ENCODE measurements around the gene DYRK1A.
"Not testable (repeated sequence)": the region's sequence is repeated elsewhere in the genome, so short reads cannot be mapped to it uniquely, and the experiment has no call there.

The DYRK1A gene

DNA sequence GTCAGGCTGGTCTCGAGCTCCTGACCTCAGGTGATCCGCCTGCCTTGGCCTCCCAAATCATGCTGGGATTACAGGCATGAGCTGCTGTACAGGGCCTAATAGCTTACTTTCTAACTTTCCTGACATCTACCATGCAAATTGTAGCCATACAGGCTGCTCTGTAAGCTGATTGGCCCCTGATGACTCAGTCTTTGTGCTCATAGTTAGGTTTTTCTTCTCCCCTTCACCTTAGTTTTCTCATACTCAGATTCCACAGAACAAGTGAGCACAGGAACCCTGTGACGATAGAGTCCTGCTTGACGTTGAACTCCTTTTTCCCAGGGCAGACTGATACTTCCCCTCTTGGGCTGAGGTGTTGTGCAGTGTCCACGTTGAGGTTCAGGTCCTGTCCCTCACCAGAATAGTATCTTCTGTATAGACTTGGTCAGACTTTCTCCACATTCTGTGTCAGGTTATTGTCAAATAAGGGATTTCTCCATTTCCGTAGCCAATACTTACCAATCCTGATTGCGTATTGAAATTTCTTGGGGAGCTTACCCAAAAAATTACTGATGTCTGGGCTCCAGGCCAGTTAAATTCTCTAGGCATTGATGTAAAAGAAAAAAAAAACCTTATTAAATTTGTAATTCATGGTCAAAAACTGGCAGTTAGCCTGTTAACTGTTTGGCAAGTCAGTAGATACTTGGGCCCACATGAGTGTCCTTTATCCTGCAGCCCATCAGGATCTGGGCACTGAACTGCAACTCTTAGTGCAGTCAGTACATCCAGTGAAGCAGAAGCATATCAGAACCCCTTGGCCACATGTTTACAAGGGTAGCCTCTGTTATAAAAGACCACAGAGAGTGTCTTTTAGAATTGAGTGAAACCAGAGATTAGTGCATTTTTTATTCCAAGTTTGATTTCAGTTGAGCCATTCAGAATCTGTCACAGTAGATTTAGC, 118.2 kb downstream of the DYRK1A start:
- DNase-seq (ENCODE audit: low spot score), result no peak

DNA sequence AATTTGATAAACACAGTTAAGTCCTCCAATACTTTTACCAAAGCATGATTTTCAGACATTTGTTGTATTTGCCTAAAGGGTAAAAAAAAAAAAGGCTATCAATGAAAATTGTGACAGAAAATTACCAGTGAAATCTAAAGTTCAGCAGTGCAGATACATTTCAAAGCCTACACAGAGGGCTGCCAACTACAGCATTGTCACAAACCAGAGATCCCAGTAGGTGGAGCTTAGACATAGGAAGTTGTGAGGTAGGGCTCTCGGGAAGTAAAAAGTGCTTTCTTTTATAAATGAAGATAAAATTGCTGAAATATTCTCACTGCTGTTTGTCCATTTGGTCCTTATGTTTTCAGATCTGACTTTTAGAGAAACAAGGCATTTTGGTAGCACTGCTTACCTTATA, 123.0 kb downstream of the DYRK1A start:
- DNase-seq (ENCODE audit: low spot score), result no peak

DNA sequence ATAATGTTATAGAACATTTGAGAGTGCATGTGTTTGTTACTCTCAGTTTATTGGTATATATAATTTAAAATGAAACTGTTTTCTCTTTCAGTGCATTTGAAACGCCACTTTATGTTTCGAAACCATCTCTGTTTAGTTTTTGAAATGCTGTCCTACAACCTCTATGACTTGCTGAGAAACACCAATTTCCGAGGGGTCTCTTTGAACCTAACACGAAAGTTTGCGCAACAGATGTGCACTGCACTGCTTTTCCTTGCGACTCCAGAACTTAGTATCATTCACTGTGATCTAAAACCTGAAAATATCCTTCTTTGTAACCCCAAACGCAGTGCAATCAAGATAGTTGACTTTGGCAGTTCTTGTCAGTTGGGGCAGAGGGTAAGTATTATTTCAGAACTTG, 123.5 kb downstream of the DYRK1A start:
- DNase-seq (ENCODE audit: low spot score), result no peak

DNA sequence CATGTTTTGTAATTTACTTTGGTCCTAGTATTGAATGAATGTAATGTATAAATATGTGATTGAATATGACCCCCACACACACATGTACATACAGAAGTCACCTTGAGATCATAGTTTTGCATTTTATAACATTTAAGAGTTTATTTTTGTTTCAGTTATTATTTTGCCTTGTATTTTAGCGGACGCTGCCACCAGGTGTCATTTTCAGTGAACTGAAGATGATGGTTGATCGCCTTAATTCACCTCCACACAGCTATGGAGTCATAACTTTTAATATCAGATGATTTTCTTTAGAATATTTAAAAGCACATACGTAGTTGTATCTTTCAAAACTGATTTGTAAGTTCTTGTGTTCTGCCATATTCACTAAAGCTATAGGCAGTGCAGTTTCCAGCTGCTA, 130.4 kb downstream of the DYRK1A start:
- no peak for DNase-seq (ENCODE audit: low spot score)

DNA sequence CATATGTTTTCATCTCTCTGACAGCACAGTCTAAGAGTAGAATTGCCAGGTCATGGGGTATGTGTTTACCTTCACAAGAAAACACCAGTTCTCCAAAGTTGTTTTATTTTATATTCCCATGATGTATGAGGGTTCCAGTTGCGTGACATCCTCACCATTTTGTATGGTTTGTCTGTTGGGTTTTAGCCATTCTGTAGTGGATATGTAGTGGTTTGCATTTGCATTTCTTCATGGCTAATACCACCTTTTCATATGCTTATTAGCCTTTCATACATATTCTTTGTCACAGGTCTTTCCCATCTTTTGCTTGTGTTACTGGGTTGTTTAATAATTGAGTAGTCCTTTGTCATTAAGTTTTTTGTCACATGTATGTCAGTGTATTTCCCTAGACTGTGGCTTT, 132.1 kb downstream of the DYRK1A start:
- DNase-seq (ENCODE audit: low spot score), result no peak

DNA sequence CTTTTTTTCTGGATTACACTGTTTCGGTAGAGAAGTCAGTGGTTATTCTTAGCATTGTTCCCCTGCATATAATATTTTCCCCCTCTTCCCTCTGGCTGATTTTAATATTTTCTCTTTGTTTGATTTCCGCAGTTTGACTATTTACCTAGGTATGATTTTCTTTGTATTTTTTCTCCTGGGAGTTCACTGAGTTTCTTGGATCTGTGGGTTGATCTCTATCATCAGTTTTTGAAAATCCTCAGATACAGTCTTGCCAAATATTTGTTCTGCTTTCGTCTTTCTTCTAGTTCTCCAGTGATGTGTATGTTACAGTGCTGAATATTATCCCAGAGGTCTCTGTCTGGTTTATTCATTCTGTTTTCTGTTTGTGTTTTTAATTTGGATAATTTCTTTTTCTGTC, 136.4 kb downstream of the DYRK1A start:
- no peak for DNase-seq (ENCODE audit: low spot score)

DNA sequence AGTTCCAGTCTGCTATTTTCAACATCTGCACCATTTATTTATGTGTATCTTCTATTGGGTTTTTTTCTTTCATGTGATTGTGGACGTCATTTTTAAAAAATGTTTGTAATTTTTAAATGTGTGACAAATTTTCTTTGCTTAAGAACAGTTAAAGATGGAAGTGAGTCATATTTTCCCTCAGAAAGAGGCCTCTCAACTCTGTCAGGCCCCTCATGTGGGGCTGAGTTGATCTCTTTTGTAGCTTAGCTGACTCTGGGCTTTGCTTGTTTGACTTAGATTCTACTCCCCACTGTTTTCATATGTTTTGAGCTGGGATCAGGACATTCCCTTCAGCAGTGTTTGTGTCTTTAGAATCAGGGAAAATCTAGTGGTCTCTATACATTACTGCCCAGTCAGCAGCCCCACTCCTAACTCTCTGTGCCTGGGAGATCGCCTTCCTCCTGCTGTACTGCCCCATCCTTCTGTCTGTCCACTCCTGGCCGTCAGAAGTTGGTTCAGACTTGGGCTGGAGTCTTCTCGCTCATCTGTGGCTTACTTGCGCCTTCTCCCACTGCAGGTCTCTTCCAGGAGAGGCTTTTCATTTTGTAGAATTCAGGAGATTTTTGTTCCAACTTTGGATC, 137.4 kb downstream of the DYRK1A start:
- DNase-seq (ENCODE audit: low spot score), result peak; percentile 54

DNA sequence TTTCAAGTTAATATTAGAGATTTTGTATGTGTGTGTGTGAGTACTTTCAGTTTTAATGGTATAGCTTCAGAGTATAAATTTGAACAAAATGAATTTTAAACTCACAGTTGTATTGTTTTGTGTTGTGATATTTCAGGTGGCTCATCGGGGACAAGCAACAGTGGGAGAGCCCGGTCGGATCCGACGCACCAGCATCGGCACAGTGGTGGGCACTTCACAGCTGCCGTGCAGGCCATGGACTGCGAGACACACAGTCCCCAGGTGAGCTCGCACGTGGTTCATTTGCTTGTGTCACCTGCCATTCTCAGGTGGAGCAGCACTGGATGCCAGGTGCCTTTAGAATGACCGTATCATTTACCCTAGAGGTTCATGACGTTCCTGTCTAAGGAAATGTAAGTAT, 139.4 kb downstream of the DYRK1A start:
- DNase-seq (ENCODE audit: low spot score), result no peak

DNA sequence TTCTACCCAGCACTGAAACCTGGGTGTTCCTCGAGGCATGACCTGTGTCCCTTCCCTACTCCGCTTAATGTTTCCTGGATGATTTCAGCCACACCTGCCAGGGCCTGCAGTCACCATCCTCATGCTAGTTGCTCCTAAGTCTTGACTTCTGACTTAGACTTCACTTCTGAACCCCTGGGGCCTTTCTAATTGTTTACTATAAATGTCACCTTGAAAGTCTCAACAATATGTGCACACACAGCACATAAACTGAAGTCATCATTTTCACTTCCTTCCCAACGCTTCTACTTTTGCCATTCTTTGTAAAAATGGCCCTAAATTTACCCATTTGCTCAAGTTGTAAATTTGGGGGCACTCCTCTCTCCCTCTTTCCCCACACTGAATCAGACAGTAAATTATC, 141.1 kb downstream of the DYRK1A start:
- no peak for DNase-seq (ENCODE audit: low spot score)

DNA sequence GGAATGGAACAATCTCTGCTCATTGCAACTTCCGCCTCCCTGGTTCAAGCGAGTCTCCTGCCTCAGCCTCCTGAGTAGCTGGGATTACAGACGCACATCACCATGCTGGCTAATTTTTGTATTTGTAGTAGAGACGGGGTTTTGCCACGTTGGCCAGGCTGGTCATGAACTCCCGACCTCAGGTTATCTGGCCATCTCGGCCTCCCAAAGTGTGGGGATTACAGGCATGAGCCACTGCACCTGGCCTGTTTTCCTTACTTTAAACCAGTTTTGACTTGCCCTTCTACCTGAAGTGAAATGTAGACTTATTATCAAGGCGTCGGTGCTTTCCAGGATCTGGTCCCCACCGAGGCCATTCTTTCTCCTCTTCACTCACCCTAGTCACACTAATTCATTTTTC, 141.8 kb downstream of the DYRK1A start:
- no peak for DNase-seq (ENCODE audit: low spot score)

DNA sequence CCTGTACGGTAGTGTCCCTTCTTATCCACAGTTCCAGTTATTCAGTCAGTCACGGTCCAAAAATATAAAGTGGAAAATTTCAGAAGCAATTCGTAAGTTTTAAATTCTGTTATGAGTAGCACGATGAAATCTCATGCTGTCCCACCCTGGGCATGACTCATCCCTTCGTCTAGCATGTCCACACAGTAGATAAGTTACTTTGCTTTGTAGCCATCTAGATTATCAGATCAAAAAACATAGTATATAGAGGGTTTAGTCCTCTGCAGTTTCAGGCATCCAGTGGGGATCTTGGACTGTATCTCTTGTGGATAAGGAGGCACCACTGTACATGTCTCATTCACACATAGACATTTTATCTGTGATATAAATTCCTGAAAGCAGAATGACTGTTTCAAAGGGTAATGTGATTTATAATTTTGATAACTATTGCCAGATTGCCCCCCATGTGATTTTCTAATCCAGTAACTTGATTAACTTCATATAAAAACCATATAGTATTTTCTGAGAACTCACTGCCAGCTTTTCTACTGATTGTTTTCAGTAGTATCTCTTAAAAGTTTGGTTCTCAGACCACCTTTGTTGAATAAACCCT, 143.3 kb downstream of the DYRK1A start:
- no peak for DNase-seq (ENCODE audit: low spot score)

DNA sequence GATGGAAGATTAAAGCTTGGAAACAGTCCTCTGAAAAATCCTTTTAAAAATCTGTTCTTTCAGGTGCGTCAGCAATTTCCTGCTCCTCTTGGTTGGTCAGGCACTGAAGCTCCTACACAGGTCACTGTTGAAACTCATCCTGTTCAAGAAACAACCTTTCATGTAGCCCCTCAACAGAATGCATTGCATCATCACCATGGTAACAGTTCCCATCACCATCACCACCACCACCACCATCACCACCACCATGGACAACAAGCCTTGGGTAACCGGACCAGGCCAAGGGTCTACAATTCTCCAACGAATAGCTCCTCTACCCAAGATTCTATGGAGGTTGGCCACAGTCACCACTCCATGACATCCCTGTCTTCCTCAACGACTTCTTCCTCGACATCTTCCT, 145.3 kb downstream of the DYRK1A start:
- no peak for DNase-seq (ENCODE audit: low spot score)

DNA sequence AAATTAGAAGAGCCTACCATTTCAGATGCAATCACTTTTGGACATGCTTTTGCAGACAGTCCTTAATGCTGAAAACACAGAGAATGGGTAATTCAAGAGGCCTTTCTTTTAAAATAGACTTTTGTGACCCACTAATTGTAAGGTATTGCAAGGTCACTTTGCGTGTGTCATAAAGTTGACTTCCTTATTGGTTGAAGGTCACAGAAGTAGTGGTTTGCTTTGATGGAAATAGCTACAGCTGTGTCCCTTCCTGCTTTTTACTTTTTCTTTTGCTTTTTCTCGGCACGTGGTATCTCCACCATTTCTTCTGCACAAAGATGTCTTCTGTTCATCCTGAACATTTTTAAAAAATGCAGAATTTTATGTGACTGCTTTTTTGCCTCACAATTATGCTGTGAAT, 146.8 kb downstream of the DYRK1A start:
- no peak for DNase-seq (ENCODE audit: low spot score)

DNA sequence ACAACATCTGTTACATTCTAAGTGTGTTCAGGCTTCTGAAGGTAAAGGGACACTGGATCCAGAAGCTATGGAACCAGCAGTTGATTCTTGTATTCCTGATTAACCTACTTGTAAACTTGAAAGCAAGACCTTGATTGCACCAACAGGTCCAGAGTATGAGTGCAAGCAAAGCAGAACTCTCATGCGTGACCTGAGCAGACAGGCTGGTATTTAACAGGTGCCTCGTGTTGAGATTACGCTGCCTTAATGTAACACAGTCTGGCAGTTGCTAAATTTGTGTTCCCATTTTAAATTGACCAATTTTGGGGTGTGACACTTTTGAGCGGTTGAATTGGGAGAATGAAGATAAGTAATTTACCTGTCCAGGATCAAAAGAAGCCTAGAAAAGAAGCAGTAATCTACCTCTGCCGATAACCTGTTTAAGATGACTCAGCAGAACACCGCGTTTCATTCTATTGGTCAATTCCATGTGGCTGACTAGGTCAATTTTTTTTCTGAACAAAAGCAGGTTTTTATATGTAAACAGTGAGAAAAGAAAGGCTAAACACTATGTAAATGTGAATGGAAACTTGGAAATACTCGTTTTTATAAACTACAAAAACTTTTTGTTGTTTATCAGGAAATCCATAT, 147.6 kb downstream of the DYRK1A start:
- no peak for DNase-seq (ENCODE audit: low spot score)

DNA sequence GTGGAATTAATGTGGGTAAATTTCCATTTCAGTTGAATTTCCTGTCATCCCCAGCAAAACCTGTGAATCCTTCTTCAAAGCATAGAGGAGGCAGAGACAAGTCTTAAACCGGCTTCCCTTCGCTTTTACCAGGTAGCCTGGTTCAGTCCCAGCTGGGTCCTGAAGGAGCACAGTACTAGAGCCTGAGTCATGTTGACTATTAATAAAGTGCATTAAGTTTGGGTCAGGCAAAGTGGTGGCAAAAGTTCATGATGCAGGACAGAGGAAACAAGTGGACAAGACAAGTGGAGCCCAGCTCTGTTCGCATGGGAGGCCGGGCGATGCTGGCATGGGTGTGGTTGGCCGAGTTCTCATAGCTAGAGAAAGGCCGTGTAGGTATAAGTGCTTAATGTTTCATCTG, 150.4 kb downstream of the DYRK1A start:
- no peak for DNase-seq (ENCODE audit: low spot score)

DNA sequence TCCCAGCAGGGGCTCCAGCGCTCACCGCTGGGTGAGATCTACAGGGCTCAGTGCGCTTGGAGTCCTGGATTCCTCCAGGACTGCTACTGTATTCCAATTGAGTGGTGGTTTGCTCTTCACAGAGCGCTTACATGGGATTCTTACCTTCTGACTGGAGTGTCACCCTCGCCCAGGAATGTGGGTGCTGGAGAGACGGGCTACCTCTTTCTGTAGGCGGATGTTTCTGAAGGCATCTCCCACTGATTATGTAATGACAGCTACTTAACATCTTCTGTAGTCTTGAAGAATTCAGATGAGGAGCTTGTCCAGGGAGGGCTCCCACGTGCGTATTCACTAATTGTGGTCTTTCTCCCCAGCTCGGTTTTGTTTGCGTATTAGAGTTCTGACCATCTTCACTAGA, 154.2 kb downstream of the DYRK1A start:
- DNase-seq (ENCODE audit: low spot score), result no peak

DNA sequence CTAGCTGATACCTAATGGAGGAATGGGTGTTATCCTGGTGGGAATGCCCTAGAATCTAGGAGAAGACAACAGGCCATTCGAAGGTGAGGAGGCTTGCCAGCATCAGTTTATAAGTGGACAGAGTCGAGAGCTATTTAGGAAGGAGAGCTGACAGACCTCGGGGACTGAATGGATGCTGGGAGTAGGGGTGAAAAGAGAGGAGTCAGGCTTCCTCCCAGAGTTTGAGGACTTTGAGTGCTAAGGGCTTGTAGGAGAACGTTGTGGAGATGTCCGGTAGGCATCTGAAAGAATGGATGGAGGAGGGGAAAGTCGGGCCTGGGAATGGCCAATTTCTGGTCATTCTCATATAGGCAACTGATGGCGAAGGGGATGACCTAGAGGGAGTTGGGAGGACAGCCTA, 155.1 kb downstream of the DYRK1A start:
- no peak for DNase-seq (ENCODE audit: low spot score)

DNA sequence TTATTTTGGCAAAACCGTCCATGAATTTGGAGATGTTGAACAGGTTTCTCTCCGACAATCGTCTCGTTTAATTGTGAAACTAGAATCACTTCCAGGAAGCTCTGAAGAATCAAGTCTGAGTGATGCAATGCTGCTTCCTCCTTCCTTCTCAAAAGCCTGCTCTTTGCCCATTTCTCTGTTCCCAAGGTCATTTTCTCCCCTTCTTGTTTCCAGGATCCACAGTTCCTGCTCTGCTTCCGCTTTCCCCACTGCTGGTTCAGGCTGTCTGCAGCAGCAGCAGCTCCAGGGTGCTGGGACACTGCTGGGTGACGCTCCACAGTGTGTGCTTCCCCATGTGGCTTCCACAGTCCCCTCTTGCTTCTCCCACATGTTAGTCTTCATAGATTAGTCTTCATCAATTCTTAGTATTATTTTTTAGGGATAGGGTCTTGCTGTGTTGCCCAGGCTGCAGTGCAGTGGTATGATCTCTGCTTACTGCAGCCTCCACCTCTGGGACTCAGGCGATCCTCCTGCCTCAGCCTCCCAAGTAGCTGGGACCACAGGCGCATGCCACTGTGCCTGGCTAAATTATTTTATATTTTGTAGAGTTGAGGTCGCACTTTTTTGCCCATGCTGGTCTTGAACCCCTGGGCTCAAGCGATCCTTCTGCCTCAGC, 156.2 kb downstream of the DYRK1A start:
- no peak for DNase-seq (ENCODE audit: low spot score)

DNA sequence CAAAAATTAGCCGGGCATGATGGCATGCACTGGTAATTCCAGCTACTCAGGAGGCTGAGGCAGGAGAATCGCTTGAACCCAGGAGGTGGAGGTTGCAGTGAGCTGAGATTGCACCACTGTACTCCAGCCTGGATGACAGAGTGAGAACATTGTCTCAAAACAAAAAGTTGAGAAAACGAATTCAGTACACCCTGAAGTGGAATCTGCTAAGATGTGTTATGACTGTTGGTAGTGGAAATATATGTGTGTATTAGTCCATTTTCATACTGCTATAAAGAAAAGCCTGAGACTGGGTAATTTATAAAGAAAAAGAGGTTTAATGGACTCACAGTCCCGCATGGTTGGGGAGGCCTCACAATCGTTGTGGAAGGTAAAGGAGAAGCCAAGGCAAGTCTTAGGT, 158.4 kb downstream of the DYRK1A start:
- DNase-seq (ENCODE audit: low spot score), result not testable (repeated sequence)

DNA sequence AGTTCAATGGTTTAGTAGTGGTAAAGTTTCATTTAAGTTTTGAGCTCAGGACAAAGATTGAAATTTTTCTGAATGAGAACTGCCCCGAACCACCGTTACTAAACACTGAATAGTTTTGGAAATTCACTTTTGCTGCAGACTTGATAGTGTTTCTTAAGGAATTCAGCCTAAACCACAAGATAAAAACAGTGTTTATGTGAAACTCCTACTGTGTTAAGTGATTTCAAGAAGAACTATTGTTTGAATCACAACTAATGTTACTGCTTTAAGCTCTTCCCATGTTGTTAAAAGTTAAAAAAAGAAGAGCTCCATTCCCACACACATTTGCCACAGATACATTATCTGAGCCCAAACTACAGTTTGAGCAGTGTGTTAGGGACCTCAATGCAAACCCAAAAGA, 159.2 kb downstream of the DYRK1A start:
- DNase-seq (ENCODE audit: low spot score), result no peak

DNA sequence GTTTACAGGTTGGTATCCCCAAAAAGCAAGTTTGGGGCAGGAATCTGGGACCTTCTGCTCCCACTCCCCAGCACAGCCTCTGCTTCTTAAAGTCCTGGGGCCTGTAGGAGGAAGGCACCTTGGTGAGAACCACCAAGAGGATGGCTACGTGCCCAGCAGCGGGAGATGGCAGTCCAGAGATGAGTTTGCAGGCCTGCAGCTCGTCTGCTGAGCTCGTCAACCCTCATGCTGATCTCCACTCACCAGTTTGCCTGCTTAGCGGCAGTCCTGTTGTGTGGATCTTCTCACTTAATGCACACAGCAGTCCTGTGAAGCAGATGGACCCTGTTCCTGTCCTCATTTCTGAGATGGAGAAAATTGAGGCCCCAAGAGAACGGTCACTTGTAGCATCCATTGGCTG, 160.5 kb downstream of the DYRK1A start:
- DNase-seq (ENCODE audit: low spot score), result no peak

DNA sequence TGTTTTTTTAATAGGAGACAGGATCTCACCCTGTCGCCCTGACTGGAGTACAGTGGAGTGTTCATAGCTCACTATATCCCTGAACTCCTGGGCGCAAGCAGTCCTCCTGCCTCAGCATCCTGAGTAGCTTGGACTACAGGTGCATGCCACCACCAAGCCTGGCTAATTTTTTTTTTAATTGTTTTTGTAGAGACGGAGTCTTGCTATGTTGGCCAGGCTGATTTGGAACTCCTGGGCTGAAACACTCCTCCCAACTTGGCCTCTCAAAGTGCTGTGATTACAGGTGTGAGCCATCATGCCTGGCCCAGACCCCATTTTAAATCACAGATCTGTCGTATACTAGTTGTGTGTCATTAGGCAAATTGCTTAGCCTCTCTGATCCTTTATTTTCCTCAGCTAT, 161.1 kb downstream of the DYRK1A start:
- DNase-seq (ENCODE audit: low spot score), result no peak
